CD4-positive, CD25-positive, alpha-beta regulatory T cell (primary cell): ENCODE data around the gene OR10G3. TPM values are rescaled to one million over a fixed set of nuclear protein-coding genes. Genes with fewer than 3 reads are reported as not detected.
A peak's percentile ranks its signal among the peaks of the same experiment; 100 is the strongest.
"Not testable (repeated sequence)": the region's sequence is repeated elsewhere in the genome, so short reads cannot be mapped to it uniquely, and the experiment has no call there.

Experiments
- ATAC-seq, 2 donors: fragments of 150-1000 bp; cut with Tn5 transposase; one replicate each; pipeline ENCODE4 v1.10.0; 2021; ENCODE audit warnings: low read depth in 2 of 2, moderate number of reproducible peaks in 2 of 2, moderate library complexity in 1 of 2
- DNase-seq, 3 donors: peaks; one replicate each; pipeline versions ENCODE4 v3.0.0 to v3.0.0-alpha.2; 2012 to 2022; ENCODE audit warnings: mixed read lengths in 1 of 3
- H3K27ac ChIP-seq: one replicate; pipeline ENCODE4 v1.7.0; 2013; ENCODE audit warnings: mild to moderate bottlenecking, low read length; ENCODE audit not compliant: insufficient read depth, poor library complexity, severe bottlenecking
- H3K27me3 ChIP-seq: one replicate; pipeline ENCODE4 v1.7.0; 2013; ENCODE audit warnings: low read length; ENCODE audit not compliant: control insufficient read depth, insufficient read depth
- H3K36me3 ChIP-seq: one replicate; pipeline ENCODE4 v1.7.0; 2013; ENCODE audit warnings: mild to moderate bottlenecking, low read length, moderate library complexity; ENCODE audit not compliant: control insufficient read depth, insufficient read depth
- H3K4me1 ChIP-seq: 2 replicates; pipeline ENCODE4 v1.7.0; 2013; ENCODE audit warnings: mild to moderate bottlenecking, low read length; ENCODE audit not compliant: insufficient read depth, control insufficient read depth, poor library complexity, severe bottlenecking
- H3K4me3 ChIP-seq: one replicate; pipeline ENCODE4 v1.7.0; 2013; ENCODE audit warnings: low read depth, mild to moderate bottlenecking, low read length, moderate library complexity
- H3K9me3 ChIP-seq, 2 experiments: 1 replicate in 1 of 2; 2 replicates in 1 of 2; pipeline ENCODE4 v1.7.0; 2013; ENCODE audit warnings: low read length in 2 of 2, mild to moderate bottlenecking in 1 of 2, moderate library complexity in 1 of 2; ENCODE audit not compliant: control insufficient read depth in 2 of 2
- H3K27ac Mint-ChIP-seq, 3 donors: one replicate each; pipeline ENCODE4 v1.8.0; 2020 to 2022; ENCODE audit warnings: mild to moderate bottlenecking in 3 of 3, mixed read lengths in 3 of 3, moderate library complexity in 2 of 3
- H3K27me3 Mint-ChIP-seq: one replicate; pipeline ENCODE4 v1.8.0; 2022; ENCODE audit warnings: mild to moderate bottlenecking, mixed read lengths
- H3K36me3 Mint-ChIP-seq: one replicate; pipeline ENCODE4 v1.8.0; 2020; ENCODE audit warnings: mixed read lengths
- H3K4me1 Mint-ChIP-seq, 4 donors: one replicate each; pipeline ENCODE4 v1.8.0; 2020 to 2022; ENCODE audit warnings: mixed read lengths in 4 of 4, mild to moderate bottlenecking in 1 of 4
- H3K4me3 Mint-ChIP-seq, 4 donors: one replicate each; pipeline ENCODE4 v1.8.0; 2020 to 2022; ENCODE audit warnings: mild to moderate bottlenecking in 4 of 4, mixed read lengths in 4 of 4, moderate library complexity in 3 of 4
- H3K9me3 Mint-ChIP-seq, 7 donors: one replicate each; pipeline ENCODE4 v1.8.0; 2020 to 2022; ENCODE audit warnings: mixed read lengths in 7 of 7, mild to moderate bottlenecking in 3 of 7, moderate library complexity in 2 of 7
- polyA plus RNA-seq, 4 donors: library from polyadenylated mRNA; unstranded; fragments of 300-500 nt; fragmentation: Illumina TruSeq; gene quantifications; one replicate each; pipeline ENCODE4 v1.2.3, GENCODE V29; 2021
- total RNA-seq: library from RNA; stranded (reverse); gene quantifications from one replicate; pipeline ENCODE4 v1.2.3, GENCODE V29; 2022

Gene OR10G3, protein sequence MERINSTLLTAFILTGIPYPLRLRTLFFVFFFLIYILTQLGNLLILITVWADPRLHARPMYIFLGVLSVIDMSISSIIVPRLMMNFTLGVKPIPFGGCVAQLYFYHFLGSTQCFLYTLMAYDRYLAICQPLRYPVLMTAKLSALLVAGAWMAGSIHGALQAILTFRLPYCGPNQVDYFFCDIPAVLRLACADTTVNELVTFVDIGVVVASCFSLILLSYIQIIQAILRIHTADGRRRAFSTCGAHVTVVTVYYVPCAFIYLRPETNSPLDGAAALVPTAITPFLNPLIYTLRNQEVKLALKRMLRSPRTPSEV
- total RNA-seq (not detected), polyA plus RNA-seq (not detected)

- H3K9me3 ChIP-seq = no peaks in the 10 kb centered on the region
- no peak within 1 kb of the TSS for H3K4me3 Mint-ChIP-seq
- H3K4me1 Mint-ChIP-seq = peaks cover 0 to 2% (median 0%) of the 10 kb centered on the region in 4 donors
- no peaks in the 10 kb centered on the region for H3K36me3 ChIP-seq
- H3K27me3 ChIP-seq = peaks cover 3% of the 10 kb centered on the region
- no peak for DNase-seq
- H3K27ac Mint-ChIP-seq = no peak within 1 kb of the TSS
- no peak within 1 kb of the TSS for H3K4me3 ChIP-seq
- no peak for ATAC-seq
- peaks cover 17% of the 10 kb centered on the region for H3K27me3 Mint-ChIP-seq
- no peaks in the 10 kb centered on the region for H3K36me3 Mint-ChIP-seq
- no peak within 1 kb of the TSS for H3K27ac ChIP-seq
- peaks cover 0 to 3% (median 0%) of the 10 kb centered on the region in 7 donors for H3K9me3 Mint-ChIP-seq
- no peaks in the 10 kb centered on the region for H3K4me1 ChIP-seq
These were observed at the start of gene OR10G3 for GRCh38 chr14:21579976-21580375. OR10G3 (minus strand) TSS chr14:21580076; CDS start chr14:21570744, 9,332 bp downstream.

DNA sequence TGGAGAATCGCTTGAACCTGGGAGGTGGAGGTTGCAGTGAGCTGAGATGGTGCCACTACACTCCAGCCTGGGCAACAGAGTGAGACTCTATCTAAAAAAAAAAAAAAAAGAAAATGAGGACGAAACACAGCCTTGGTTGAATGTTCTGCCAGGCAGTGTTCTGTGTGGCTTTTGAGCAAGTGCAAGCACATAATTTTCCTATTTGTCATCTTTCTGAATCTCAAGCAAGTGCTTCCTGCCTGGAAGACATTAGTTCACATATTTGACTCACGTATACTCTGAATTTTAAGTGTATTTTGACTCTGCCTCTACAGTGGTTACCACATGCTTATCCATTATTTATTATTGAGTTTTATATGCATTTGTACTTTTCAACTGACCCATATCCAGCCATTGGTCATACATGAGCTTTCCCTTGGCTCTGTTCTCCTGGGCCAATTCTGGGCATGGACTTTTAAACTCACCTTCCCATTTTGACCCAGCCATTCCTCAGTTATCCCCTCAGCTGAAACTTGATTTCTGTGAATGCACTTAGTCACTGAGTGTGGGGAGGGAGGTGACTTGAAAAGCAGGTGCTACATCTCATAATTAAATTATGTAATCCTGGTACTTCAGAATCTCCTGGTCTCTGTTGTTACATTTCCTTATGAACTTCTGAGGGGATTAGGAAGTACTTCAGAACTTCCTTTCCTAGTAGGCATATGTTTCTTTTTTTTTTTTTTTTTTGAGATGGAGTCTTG lies 46.8 kb upstream of the OR10G3 start:
- Mint-ChIP-seq H3K36me3 (no peaks in the 10 kb centered on the region), H3K27ac (no peak overlapping the region), H3K4me1 (no peaks in the 10 kb centered on the region), H3K4me3 (no peak overlapping the region), H3K9me3 (peaks cover 0 to 5% (median 0%) of the 10 kb centered on the region in 7 donors), H3K27me3 (peaks cover 28% of the 10 kb centered on the region)
- Histone ChIP-seq H3K36me3 (no peaks in the 10 kb centered on the region), H3K9me3 (no peaks in the 10 kb centered on the region), H3K27me3 (peaks cover 10% of the 10 kb centered on the region), H3K4me3 (no peak overlapping the region), H3K4me1 (no peaks in the 10 kb centered on the region), H3K27ac (no peak overlapping the region)
- DNase-seq (no peak), ATAC-seq (no peak)

DNA sequence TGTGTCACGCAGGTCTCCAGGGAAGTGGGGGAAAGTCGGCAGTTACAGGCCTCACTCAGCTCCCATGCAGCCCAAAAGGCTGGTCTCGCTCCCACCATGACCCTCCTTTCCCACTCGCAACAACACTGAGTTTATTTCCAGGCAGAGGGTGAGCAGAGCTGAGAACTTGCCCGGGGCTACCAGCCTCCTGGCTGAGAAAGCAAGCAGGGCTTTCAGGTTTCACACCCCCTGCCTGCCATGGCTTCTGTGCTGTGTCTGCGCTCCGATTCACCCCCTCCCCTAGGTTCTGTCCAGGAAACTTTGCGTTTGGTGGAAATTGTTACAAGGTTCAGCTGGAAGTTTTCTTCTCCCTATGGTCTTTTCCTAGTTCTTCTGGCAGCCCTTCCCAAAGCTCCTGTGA lies 37.7 kb upstream of the OR10G3 start:
- Histone ChIP-seq H3K4me1 (no peaks in the 10 kb centered on the region), H3K4me3 (no peak overlapping the region), H3K9me3 (no peaks in the 10 kb centered on the region), H3K27ac (no peak overlapping the region), H3K36me3 (no peaks in the 10 kb centered on the region), H3K27me3 (peaks cover 5% of the 10 kb centered on the region)
- no peak overlapping the region for H3K27ac Mint-ChIP-seq
- no peak overlapping the region for H3K4me3 Mint-ChIP-seq
- DNase-seq (no peak), ATAC-seq (no peak)
- H3K9me3 Mint-ChIP-seq = no peaks in the 10 kb centered on the region
- no peaks in the 10 kb centered on the region for H3K4me1 Mint-ChIP-seq
- H3K36me3 Mint-ChIP-seq = no peaks in the 10 kb centered on the region
- H3K27me3 Mint-ChIP-seq = peaks cover 33% of the 10 kb centered on the region

DNA sequence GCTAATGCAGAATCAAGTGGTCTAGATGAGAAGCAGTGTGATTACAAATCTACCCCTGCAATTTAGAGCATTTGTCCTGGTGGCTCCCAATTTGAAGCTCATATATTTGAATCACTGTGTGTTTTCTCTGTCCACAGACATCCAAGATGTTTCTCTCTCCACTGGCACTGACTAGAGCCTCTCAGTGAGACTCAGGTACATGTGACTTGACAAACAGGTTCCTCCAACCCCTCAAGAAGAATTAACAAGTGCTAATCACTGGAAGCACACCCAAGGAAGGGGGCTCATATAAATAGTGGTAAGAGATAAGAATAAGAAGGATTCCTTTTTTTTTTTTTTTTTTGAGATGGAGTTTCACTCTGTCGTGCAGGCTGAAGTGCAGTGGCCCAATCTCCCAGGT lies 34.4 kb upstream of the OR10G3 start:
- Mint-ChIP-seq H3K27ac (no peak overlapping the region), H3K9me3 (peaks cover 0 to 2% (median 0%) of the 10 kb centered on the region in 7 donors), H3K36me3 (no peaks in the 10 kb centered on the region), H3K4me1 (no peaks in the 10 kb centered on the region), H3K4me3 (no peak overlapping the region), H3K27me3 (peaks cover 35% of the 10 kb centered on the region)
- Histone ChIP-seq H3K36me3 (no peaks in the 10 kb centered on the region), H3K27ac (no peak overlapping the region), H3K27me3 (no peaks in the 10 kb centered on the region), H3K9me3 (no peaks in the 10 kb centered on the region), H3K4me1 (no peaks in the 10 kb centered on the region), H3K4me3 (no peak overlapping the region)
- no peak for ATAC-seq
- no peak for DNase-seq

- Mint-ChIP-seq H3K4me1 (no peaks in the 10 kb centered on the region), H3K27me3 (peaks cover 39% of the 10 kb centered on the region), H3K9me3 (peaks cover 0 to 3% (median 0%) of the 10 kb centered on the region in 7 donors), H3K36me3 (no peaks in the 10 kb centered on the region), H3K4me3 (no peak overlapping the region), H3K27ac (no peak overlapping the region)
- H3K4me1 ChIP-seq = no peaks in the 10 kb centered on the region
- no peaks in the 10 kb centered on the region for H3K36me3 ChIP-seq
- H3K9me3 ChIP-seq = no peaks in the 10 kb centered on the region
- no peaks in the 10 kb centered on the region for H3K27me3 ChIP-seq
- no peak overlapping the region for H3K27ac ChIP-seq
- ATAC-seq = no peak
- peak in 1 of 3 donors; percentile 3 for DNase-seq
- no peak overlapping the region for H3K4me3 ChIP-seq
These were observed 32.4 kb upstream of the OR10G3 start for GRCh38 chr14:21612324-21612723.

DNA sequence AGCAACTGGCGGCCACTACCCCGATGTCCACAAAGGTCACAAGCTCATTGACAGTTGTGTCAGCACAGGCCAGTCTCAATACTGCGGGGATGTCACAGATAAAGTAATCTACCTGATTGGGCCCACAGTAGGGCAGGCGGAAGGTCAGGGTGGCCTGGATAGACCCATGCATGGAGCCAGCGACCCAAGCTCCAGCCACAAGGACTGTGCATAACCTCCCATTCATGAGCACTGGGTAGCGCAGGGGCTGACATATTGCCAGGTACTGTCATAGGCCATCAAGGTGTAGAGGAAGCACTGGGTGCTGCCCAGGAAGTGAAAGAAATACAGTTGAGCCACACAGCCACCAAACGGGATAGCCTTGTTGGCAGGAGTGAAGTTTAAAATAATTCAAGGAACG lies 22.3 kb upstream of the OR10G3 start:
- H3K36me3 Mint-ChIP-seq, DNase-seq, H3K9me3 ChIP-seq, H3K4me3 Mint-ChIP-seq, H3K9me3 Mint-ChIP-seq, H3K4me1 ChIP-seq, H3K27me3 ChIP-seq, H3K27ac ChIP-seq, H3K4me3 ChIP-seq, H3K36me3 ChIP-seq, ATAC-seq, H3K4me1 Mint-ChIP-seq, H3K27ac Mint-ChIP-seq: not testable (repeated sequence)
- peaks cover 25% of the 10 kb centered on the region for H3K27me3 Mint-ChIP-seq

DNA sequence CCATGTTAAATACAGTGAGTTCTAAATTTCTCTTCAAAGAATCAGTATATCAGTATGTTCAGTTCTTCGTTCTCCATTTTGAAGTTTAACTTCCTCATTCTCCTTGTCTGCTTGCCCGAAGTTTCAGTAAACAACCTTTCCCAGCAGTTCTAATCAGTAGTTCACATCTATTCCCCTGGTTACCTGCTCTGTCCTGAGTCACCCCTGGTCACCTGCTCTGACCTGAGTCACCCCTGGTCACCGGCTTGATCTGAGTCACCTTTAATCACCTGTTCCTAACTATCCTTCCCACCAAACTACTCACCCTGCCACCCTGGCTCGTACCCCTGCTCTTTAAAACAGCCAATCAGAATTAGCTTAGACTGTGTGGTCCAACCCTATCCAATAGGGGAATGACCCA lies 9.4 kb upstream of the OR10G3 start:
- Histone ChIP-seq H3K27me3 (peaks cover 12% of the 10 kb centered on the region), H3K4me3 (no peak overlapping the region), H3K9me3 (peaks cover 10 to 14% of the 10 kb centered on the region in 2 experiments), H3K36me3 (no peaks in the 10 kb centered on the region), H3K4me1 (no peaks in the 10 kb centered on the region), H3K27ac (no peak overlapping the region)
- Mint-ChIP-seq H3K27ac (no peak overlapping the region), H3K4me1 (peaks cover 0 to 2% (median 0%) of the 10 kb centered on the region in 4 donors), H3K9me3 (peaks cover 0 to 18% (median 12%) of the 10 kb centered on the region in 7 donors), H3K36me3 (no peaks in the 10 kb centered on the region), H3K27me3 (peaks cover 23% of the 10 kb centered on the region), H3K4me3 (no peak overlapping the region)
- no peak for ATAC-seq
- no peak for DNase-seq
